ENCODE data around the gene BST1.

DNA sequence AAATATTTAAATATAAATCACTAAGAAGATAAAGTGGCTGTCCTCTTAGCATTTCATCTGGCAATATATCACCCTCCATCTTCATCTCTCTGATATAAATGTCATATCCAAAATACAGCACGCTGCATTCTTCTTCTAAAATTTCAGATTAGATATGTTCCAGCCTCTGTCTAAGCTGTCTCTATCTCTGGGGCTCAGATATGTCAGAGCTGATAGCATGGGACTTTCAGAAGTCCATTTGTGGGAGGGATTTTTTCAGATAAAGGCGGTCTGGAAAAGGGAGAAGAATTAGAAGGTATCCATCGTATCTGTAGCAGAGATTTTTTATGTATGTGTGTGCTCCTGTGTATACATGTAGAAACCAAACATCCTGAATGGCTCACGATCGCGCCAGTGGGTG, 50.2 kb downstream of the BST1 start:
- TF ChIP-seq, protein P1, sequence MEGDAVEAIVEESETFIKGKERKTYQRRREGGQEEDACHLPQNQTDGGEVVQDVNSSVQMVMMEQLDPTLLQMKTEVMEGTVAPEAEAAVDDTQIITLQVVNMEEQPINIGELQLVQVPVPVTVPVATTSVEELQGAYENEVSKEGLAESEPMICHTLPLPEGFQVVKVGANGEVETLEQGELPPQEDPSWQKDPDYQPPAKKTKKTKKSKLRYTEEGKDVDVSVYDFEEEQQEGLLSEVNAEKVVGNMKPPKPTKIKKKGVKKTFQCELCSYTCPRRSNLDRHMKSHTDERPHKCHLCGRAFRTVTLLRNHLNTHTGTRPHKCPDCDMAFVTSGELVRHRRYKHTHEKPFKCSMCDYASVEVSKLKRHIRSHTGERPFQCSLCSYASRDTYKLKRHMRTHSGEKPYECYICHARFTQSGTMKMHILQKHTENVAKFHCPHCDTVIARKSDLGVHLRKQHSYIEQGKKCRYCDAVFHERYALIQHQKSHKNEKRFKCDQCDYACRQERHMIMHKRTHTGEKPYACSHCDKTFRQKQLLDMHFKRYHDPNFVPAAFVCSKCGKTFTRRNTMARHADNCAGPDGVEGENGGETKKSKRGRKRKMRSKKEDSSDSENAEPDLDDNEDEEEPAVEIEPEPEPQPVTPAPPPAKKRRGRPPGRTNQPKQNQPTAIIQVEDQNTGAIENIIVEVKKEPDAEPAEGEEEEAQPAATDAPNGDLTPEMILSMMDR (conservative IDR thresholded peaks at IDR 0.05; ENCODE audit: low read depth, low read length), result no peak
- TF ChIP-seq EZH2 (IDR thresholded peaks at IDR 0.05; ENCODE audit: low read length, unreplicated experiment), result no peak
